Stomach (tissue), 19 donors: ENCODE data around the gene RIN1. TPM values are rescaled to one million over a fixed set of nuclear protein-coding genes. Genes with fewer than 3 reads are reported as not detected.
"Not testable (repeated sequence)": the region's sequence is repeated elsewhere in the genome, so short reads cannot be mapped to it uniquely, and the experiment has no call there.

Source experiments
- DNase-seq, 2 donors: peaks; one replicate each; pipeline versions ENCODE4 v3.0.0 to v3.0.0-alpha.2; 2013 to 2019
- H3K27ac ChIP-seq, 5 donors: fragments of 200-600 bp in 4 of 5; sonication (generic) in 4 of 5; one replicate each; pipeline ENCODE4 v1.5.1; 2013 to 2019; ENCODE audit warnings: mild to moderate bottlenecking in 1 of 5, moderate library complexity in 1 of 5
- H3K27me3 ChIP-seq, 3 donors: fragments of 200-600 bp; sonication (generic); one replicate each; pipeline ENCODE4 v1.5.1; 2017 to 2019; ENCODE audit warnings: mixed run types in 1 of 3
- H3K36me3 ChIP-seq, 4 donors: fragments of 200-600 bp; sonication (generic); 1 replicate in 3 of 4; 2 replicates in 1 of 4; pipeline ENCODE4 v1.5.1; 2016 to 2019
- H3K4me1 ChIP-seq, 4 donors: fragments of 200-600 bp; sonication (generic); one replicate each; pipeline ENCODE4 v1.5.1; 2016 to 2019
- H3K4me3 ChIP-seq, 4 donors: fragments of 200-600 bp; sonication (generic) in 3 of 4; one replicate each; pipeline ENCODE4 v1.5.1; 2016 to 2019; ENCODE audit warnings: mild to moderate bottlenecking in 1 of 4
- H3K9me3 ChIP-seq, 4 donors: fragments of 200-600 bp; sonication (generic); one replicate each; pipeline ENCODE4 v1.5.1; 2016 to 2019
- EP300 ChIP-seq: sonication (generic); formaldehyde crosslinking; IDR thresholded peaks from one replicate; pipeline ENCODE4 v1.6.1; 2017; ENCODE audit warnings: antibody characterized with exemption
- POLR2A ChIP-seq, 4 donors: fragments of 450-650 bp; IDR thresholded peaks; one replicate each; pipeline ENCODE4 v1.6.1; 2016; ENCODE audit warnings: antibody characterized with exemption in 4 of 4, control low read depth in 2 of 4, mild to moderate bottlenecking in 1 of 4, moderate library complexity in 1 of 4
- POLR2AphosphoS5 ChIP-seq, 3 donors: sonication (generic); formaldehyde crosslinking; IDR thresholded peaks; one replicate each; pipeline ENCODE4 v1.6.1; 2016; ENCODE audit warnings: antibody characterized with exemption in 3 of 3
- WGBS, 5 donors: extraction: QIAGEN DNeasy Blood & Tissue Kit in 3 of 5; methylation state at CpG; one replicate each; pipeline versions ENCODE4 v1.1.5 to v1.1.7; 2013 to 2018; 5-methylcytosine and 5-hydroxymethylcytosine counted together
- intact Hi-C: fragments of 100-400 bp; cut with DNase I; formaldehyde crosslinking; loops from one replicate; pipeline ENCODE4 v1.15.1; 2023; ENCODE audit warnings: low total_unique reads
- long read RNA-seq, 10 donors: transcript quantifications; one replicate each; lab custom pipeline, GENCODE V29; 2026
- polyA plus RNA-seq, 3 donors: library from polyadenylated mRNA; stranded (reverse); fragments of 200-250 nt; gene quantifications; one replicate each; pipeline ENCODE4 v1.2.3, GENCODE V29; 2013
- total RNA-seq, 5 donors: library from RNA; depleted of rRNA; stranded (reverse); fragments of >200 nt; gene quantifications; one replicate each; pipeline versions ENCODE4 v1.1.0 to v1.2.3, GENCODE V29; 2014 to 2016
- TF ChIP-seq, protein P1 (sequence below), 7 experiments: fragments of 450-650 bp in 4 of 7; fragments of 200-600 bp in 3 of 7; sonication (generic) in 3 of 7; IDR thresholded peaks; one replicate each; pipeline ENCODE4 v1.5.1; 2016 to 2019; ENCODE audit warnings: antibody characterized with exemption in 7 of 7, control low read depth in 2 of 7, mild to moderate bottlenecking in 1 of 7
- donor health status: healthy with polysubstance abuse.
- donor health status: Bipolar disorder and iron deficiency.
- donor health status: healthy.

The RIN1 gene, protein sequence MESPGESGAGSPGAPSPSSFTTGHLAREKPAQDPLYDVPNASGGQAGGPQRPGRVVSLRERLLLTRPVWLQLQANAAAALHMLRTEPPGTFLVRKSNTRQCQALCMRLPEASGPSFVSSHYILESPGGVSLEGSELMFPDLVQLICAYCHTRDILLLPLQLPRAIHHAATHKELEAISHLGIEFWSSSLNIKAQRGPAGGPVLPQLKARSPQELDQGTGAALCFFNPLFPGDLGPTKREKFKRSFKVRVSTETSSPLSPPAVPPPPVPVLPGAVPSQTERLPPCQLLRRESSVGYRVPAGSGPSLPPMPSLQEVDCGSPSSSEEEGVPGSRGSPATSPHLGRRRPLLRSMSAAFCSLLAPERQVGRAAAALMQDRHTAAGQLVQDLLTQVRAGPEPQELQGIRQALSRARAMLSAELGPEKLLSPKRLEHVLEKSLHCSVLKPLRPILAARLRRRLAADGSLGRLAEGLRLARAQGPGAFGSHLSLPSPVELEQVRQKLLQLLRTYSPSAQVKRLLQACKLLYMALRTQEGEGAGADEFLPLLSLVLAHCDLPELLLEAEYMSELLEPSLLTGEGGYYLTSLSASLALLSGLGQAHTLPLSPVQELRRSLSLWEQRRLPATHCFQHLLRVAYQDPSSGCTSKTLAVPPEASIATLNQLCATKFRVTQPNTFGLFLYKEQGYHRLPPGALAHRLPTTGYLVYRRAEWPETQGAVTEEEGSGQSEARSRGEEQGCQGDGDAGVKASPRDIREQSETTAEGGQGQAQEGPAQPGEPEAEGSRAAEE
- 10 to 100 TPM in 2 of 5 donors, 1 to 10 TPM in 2, under 1 TPM in 1; 0.58 to 26.4 (median 7.1) TPM for total RNA-seq
- 10 to 100 TPM in 2 of 3 donors, 1 to 10 TPM in 1; 7.8 to 17.3 (median 10.7) TPM for polyA plus RNA-seq
- long read RNA-seq, donor 1 = 0 reads
- long read RNA-seq, donor 2 = 0 reads
- long read RNA-seq, donor 3, partial matches to known transcripts = 0 of 2 reads
- long read RNA-seq, donor 3, other reads (novel, unspliced or antisense) = 0 of 2 reads
- long read RNA-seq, donor 4 = 0 reads
- long read RNA-seq, donor 5 = 0 reads
- long read RNA-seq, donor 6, partial matches to known transcripts = 0 of 2 reads
- long read RNA-seq, donor 6, other reads (novel, unspliced or antisense) = 0 of 2 reads
- long read RNA-seq, donor 7 = 0 reads
- long read RNA-seq, donor 8 = 0 reads
- long read RNA-seq, donor 9, partial matches to known transcripts = 0 of 2 reads
- long read RNA-seq, donor 9, other reads (novel, unspliced or antisense) = 0 of 2 reads
- long read RNA-seq, donor 10 = 0 reads

DNA sequence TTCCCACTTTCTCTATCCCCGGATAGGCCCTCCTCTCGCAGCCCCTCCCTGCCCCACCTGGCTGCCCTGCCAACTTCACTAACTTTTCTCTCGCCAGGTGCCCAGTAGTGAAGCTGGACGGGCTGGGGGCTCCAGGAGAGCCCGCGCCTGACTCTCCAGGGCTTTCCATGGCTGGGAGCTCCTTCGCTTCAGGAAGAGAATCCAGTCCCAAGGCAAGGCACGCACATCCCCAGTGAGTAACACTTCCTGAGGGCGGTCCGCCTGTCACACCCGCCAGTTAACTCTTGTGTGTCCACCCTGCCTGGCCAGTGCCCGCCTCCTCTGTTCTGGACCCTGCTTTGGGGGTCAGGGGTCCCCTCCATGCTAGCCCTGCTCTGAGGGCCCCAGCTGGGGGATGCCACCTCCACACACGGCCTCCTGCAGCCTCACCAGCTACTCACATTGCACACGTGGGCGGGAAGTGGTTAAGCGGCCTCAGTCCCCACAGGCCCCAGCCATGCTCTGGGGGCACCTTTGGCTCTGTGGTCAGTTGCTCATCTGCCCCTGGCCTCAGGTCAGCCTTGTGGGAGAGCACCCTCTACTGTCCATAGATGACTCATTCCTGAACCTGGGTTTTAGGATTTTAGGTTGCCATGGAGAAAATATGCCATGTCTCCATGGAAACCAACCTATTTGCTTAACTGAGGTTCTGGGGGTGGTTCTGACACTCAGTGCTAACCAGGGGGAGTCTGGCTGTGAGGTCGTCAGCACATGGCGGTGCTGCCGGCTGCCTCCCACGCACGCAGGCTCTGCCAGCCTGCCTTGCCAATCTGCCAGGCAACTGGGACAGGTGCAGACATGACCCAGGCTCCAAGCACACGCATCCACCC, at the start of gene RIN1:
Gene RIN1 (minus strand): TSS at position 201 of the 869 bp plus-strand sequence. CDS start 32 bp downstream, at position 169.
- WGBS, 5 donors = 6 to 11% (median 7%) methylated on average over 11 to 22 of the region's 22 CpGs
- peaks cover 41 to 79% (median 73%) of the 10 kb centered on the region in 4 donors for H3K36me3 ChIP-seq

DNA sequence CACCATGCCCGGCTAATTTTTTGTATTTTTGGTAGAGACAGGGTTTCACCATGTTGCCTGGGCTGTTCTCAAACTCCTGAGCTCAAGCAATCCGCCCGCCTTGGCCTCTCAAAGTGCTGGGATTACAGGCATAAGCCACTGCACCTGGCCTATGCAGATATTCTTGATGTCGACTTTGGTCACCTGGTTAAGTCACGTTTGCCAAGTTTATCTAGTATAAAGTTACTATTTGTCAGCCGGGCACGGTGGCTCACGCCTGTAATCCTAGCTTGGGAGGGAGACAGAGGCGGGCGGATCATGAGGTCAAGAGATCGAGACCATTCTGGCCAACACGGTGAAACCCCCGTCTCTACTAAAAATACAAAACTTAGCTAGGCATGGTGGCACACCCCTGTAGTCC, 48.1 kb upstream of the RIN1 start:
- DNase-seq = peak in 1 of 2 donors; percentile 8
- peaks cover 0 to 28% (median 0%) of the 10 kb centered on the region in 3 donors for H3K27me3 ChIP-seq
- intact Hi-C loops = loop anchor here (10.0 kb wide), 1 partner anchor 70 kb away; the partner anchor contains the start of gene CD248
- not testable (repeated sequence) for H3K9me3 ChIP-seq, H3K36me3 ChIP-seq, H3K27ac ChIP-seq, H3K4me3 ChIP-seq
- WGBS, 5 donors = 42 to 63% (median 58%) methylated on average over 13 of the region's 13 CpGs
- peaks cover 0 to 11% (median 10%) of the 10 kb centered on the region in 4 donors for H3K4me1 ChIP-seq

More for the DNA sequence above, at the start of gene RIN1:
- H3K27me3 ChIP-seq = no peaks in the 10 kb centered on the region
- DNase-seq = peak; percentile 75 to 85
- peak within 1 kb of the TSS; percentile 46 to 73 (median 62) for H3K4me3 ChIP-seq
- H3K4me1 ChIP-seq = peaks cover 23 to 41% (median 34%) of the 10 kb centered on the region in 4 donors
- peak within 1 kb of the TSS; percentile 78 to 88 (median 85) for H3K27ac ChIP-seq
- intact Hi-C loops = no loop called here
- no peaks in the 10 kb centered on the region for H3K9me3 ChIP-seq
- TF ChIP-seq, protein P1, sequence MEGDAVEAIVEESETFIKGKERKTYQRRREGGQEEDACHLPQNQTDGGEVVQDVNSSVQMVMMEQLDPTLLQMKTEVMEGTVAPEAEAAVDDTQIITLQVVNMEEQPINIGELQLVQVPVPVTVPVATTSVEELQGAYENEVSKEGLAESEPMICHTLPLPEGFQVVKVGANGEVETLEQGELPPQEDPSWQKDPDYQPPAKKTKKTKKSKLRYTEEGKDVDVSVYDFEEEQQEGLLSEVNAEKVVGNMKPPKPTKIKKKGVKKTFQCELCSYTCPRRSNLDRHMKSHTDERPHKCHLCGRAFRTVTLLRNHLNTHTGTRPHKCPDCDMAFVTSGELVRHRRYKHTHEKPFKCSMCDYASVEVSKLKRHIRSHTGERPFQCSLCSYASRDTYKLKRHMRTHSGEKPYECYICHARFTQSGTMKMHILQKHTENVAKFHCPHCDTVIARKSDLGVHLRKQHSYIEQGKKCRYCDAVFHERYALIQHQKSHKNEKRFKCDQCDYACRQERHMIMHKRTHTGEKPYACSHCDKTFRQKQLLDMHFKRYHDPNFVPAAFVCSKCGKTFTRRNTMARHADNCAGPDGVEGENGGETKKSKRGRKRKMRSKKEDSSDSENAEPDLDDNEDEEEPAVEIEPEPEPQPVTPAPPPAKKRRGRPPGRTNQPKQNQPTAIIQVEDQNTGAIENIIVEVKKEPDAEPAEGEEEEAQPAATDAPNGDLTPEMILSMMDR (IDR thresholded peaks at IDR 0.05) = peak in 1 of 7 experiments; percentile 13
- TF ChIP-seq EP300 (no peak), POLR2AphosphoS5 (IDR thresholded peaks at IDR 0.05) (peak in 2 of 3 donors; percentile 72 to 77), POLR2A (IDR thresholded peaks at IDR 0.05) (no peak)

DNA sequence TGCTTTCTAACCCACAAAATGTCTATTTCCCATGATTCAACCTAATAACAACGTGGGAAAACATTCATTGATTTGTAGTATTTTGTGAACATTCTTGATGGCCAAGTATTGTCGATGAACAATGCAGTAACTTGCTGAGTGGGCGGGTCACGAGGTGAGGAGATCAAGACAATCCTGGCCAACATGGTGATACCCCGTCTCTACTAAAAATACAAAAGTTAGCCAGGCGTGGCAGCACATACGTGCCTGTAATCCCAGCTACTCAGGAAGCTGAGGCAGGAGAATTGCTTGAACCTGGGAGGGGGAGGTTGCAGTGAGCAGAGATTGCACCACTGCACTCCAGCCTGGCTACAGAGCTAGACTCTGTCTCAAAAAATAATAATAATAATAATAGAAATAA, 44.0 kb upstream of the RIN1 start:
- H3K36me3 ChIP-seq, H3K9me3 ChIP-seq, DNase-seq, H3K27ac ChIP-seq, H3K4me1 ChIP-seq, H3K4me3 ChIP-seq: not testable (repeated sequence)
- peaks cover 0 to 42% (median 0%) of the 10 kb centered on the region in 3 donors for H3K27me3 ChIP-seq
- intact Hi-C loops = loop anchor here (10.0 kb wide), 1 partner anchor 65 kb away; the partner anchor contains the start of gene CD248
- WGBS, 5 donors = 17 to 24% (median 17%) methylated on average over 7 of the region's 7 CpGs

DNA sequence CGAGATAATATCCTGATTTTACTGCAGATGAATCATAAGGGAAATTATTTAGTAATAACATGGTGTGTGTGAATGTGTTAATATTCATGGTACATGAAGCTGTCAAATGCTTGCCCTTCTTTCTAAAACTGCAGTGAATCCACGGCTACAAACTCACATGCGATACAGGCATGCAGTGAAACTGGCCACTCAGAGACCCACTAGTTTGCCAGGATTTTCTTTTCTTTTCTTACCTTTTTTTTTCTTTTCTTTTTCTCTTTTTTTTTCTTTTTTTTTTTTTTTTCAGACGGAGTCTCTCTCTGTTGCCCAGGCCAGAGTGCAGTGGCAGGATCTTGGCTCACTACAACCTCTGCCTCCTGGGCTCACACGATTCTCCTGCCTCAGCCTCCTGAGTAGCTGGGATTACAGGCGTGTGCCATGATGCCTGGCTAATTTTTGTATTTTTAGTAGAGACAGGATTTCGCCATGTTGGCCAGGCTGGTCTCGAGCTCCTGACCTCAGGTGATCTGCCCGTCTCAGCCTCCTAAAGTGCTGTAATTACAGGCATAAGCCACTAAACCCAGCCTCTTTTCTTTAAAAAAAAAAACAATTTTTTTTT, 37.6 kb upstream of the RIN1 start:
- peaks cover 17 to 42% (median 30%) of the 10 kb centered on the region in 4 donors for H3K4me1 ChIP-seq
- WGBS, 5 donors = 64 to 84% (median 75%) methylated on average over 9 of the region's 9 CpGs
- H3K27me3 ChIP-seq = peaks cover 6 to 61% (median 11%) of the 10 kb centered on the region in 3 donors
- intact Hi-C loops, H3K27ac ChIP-seq, H3K4me3 ChIP-seq, H3K36me3 ChIP-seq, H3K9me3 ChIP-seq, DNase-seq: not testable (repeated sequence)

DNA sequence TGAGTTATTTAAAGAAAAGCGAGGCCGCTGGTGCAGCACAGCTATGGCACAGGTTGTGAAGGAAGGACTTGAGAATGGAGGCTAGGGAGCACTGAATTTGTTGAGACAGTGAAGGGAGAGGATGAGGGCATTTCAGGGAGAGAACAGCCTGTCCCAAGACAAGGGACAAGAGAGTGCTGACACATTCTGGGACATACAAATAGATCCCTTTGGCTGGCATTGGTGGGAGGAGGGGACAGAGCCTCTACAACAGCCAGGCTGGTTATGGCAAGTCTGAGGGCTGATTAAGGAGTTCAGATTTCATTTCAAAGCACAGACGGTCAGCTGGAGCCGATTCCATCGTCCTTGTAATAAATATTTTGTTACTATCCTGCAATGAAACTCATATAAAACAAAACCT, 37.0 kb upstream of the RIN1 start:
- TF ChIP-seq POLR2AphosphoS5 (IDR thresholded peaks at IDR 0.05) = no peak
- no peak for TF ChIP-seq POLR2A (IDR thresholded peaks at IDR 0.05)
- TF ChIP-seq EP300 = no peak
- TF ChIP-seq, protein P1 (IDR thresholded peaks at IDR 0.05) = no peak
- H3K4me3 ChIP-seq = no peak overlapping the region
- H3K9me3 ChIP-seq = no peaks in the 10 kb centered on the region
- H3K27ac ChIP-seq = no peak overlapping the region
- intact Hi-C loops = no loop called here
- WGBS, 5 donors = 50 to 56% (median 55%) methylated on average over 5 of the region's 5 CpGs
- no peaks in the 10 kb centered on the region for H3K36me3 ChIP-seq
- peaks cover 6 to 56% (median 11%) of the 10 kb centered on the region in 3 donors for H3K27me3 ChIP-seq
- DNase-seq = peak in 1 of 2 donors; percentile 9
- H3K4me1 ChIP-seq = peaks cover 17 to 42% (median 30%) of the 10 kb centered on the region in 4 donors
